Measurements from ENCODE around the gene NOXO1. TPM values are rescaled to one million over a fixed set of nuclear protein-coding genes. Genes with fewer than 3 reads are reported as not detected.

The NOXO1 gene
- total and polyA plus RNA-seq, 10 of the 15 experiments (the other 5 are each of a cell fraction or from before 2014, with no cell fraction given): 0.09 to 0.76 (median 0.26) TPM; not detected in 4

GRCh38 chr16:2008009-2008526, 26.8 kb upstream of the NOXO1 start (continued):
- TF ChIP-seq RB1 (IDR thresholded peaks at IDR 0.05; ENCODE audit: borderline replicate concordance) (no peak), LARP7 (IDR thresholded peaks at IDR 0.05) (no peak), EZH2 (IDR thresholded peaks at IDR 0.05; ENCODE audit: borderline replicate concordance, control insufficient read depth, low read depth, low read length) (no peak), ZSCAN29 (IDR thresholded peaks at IDR 0.05) (no peak), RAD51 (IDR thresholded peaks at IDR 0.05) (peak; percentile 61)

- DNase-seq (ENCODE audit: low read depth, low spot score) (no peak), FAIRE-seq (no peak), ATAC-seq (no peak)
- Histone ChIP-seq H3K27ac (ENCODE audit: control insufficient read depth, insufficient read depth) (peak overlapping the region; percentile 89), H3K4me1 (ENCODE audit: control insufficient read depth, insufficient read depth, low read length) (peaks cover 22% of the 10 kb centered on the region), H3K4me2 (ENCODE audit: control insufficient read depth, insufficient read depth) (peak overlapping the region; percentile 98), H4K20me1 (ENCODE audit: control insufficient read depth, insufficient read depth) (peaks cover 6% of the 10 kb centered on the region), H2AFZ (ENCODE audit: control insufficient read depth, low read depth, low read length) (no peak overlapping the region), H3K79me2 (ENCODE audit: control insufficient read depth, insufficient read depth, low read length) (peaks cover 67% of the 10 kb centered on the region), H3K9ac (ENCODE audit: control insufficient read depth, insufficient read depth, low read length) (peak overlapping the region; percentile 92), H3K27me3 (replicated peaks in 1 of 2; ENCODE audit: control insufficient read depth in 2 of 2, insufficient read depth in 2 of 2, low read length in 1 of 2) (no peaks in the 10 kb centered on the region), H3K4me3 (peak overlapping the region; percentile 100), H3K36me3 (ENCODE audit: control insufficient read depth in 2 of 2, insufficient read depth in 2 of 2, low read length in 1 of 2) (peaks cover 0 to 16% of the 10 kb centered on the region in 2 experiments; a peak in 2 of 4 replicates), H3K9me3 (replicated peaks; ENCODE audit: control insufficient read depth, insufficient read depth, low read length) (no peaks in the 10 kb centered on the region)
- intact Hi-C loops (cut with micrococcal nuclease; ENCODE audit: unreplicated experiment) (loop anchor here (5.0 kb wide), 1 partner anchor 145 kb away; no protein-coding TSS in a partner anchor), in situ Hi-C loops (cut with MboI) (no loop called here)
- ChIA-PET RAD21 (ENCODE audit: unreplicated experiment) (interaction anchor here (1.0 to 1.3 kb wide), 2 partner anchors 16 to 43 kb away, joined by 3 read pairs; partner anchors contain the start of gene RPS2), POLR2A (interaction anchor here (1.0 to 2.2 kb wide), 3 partner anchors 11 to 147 kb away, joined by 3 to 14 read pairs (median 8); partner anchors contain the start of gene TRAF7), SMC1A (ENCODE audit: uncharacterized antibody, unreplicated experiment) (interaction anchor here (1.2 to 1.9 kb wide), 2 partner anchors 26 to 40 kb away, joined by 3 to 5 read pairs; partner anchors contain the start of genes NOXO1, NTHL1 and TSC2), CTCF (interaction anchor here (0.9 to 1.4 kb wide), 3 partner anchors 15 to 133 kb away, joined by 3 to 8 read pairs (median 3); no protein-coding TSS in a partner anchor)
- BruUV-seq (replicated peaks): no TSS peak
- 30% methylated on average over 11 of the region's 16 CpGs for WGBS (ENCODE audit: insufficient coverage, insufficient replicate concordance, low lambda C conversion rate, missing lambda C conversion rate)
- TF ChIP-seq, protein P1, sequence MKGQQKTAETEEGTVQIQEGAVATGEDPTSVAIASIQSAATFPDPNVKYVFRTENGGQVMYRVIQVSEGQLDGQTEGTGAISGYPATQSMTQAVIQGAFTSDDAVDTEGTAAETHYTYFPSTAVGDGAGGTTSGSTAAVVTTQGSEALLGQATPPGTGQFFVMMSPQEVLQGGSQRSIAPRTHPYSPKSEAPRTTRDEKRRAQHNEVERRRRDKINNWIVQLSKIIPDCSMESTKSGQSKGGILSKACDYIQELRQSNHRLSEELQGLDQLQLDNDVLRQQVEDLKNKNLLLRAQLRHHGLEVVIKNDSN (IDR thresholded peaks at IDR 0.05; ENCODE audit: borderline replicate concordance, extremely low read length, insufficient read depth, low read depth, low read length): no peak
- TF ChIP-seq ZSCAN29 (IDR thresholded peaks at IDR 0.05) (no peak), NFIC (IDR thresholded peaks at IDR 0.05; ENCODE audit: low read depth, low read length) (no peak), YY1 (IDR thresholded peaks at IDR 0.05; ENCODE audit: low read depth, low read length) (no peak), KDM1A (IDR thresholded peaks at IDR 0.05; ENCODE audit: borderline replicate concordance) (no peak)
Measured at GRCh38 chr16:2007081-2007836, 26.0 kb upstream of the NOXO1 start.

All from GM12878 (cell line).